ENCODE data around the gene ACBD4.
A peak's percentile ranks its signal among the peaks of the same experiment; 100 is the strongest.

The ACBD4 gene

GRCh38 chr17:45117334-45117733 is 18.2 kb upstream of the ACBD4 start:
- WGBS, 2 donors (ENCODE audit: extremely low coverage in 2 of 2, insufficient read length in 2 of 2, insufficient replicate concordance in 1 of 2), result no CpG with 5 or more reads among the region's 4 CpGs
- peaks cover 0 to 2% of the 10 kb centered on the region in 2 donors for H3K9me3 ChIP-seq (replicated peaks in 1 of 2; ENCODE audit: control insufficient read depth in 2 of 2, insufficient read depth in 1 of 2, low read depth in 1 of 2, low read length in 2 of 2)

GRCh38 chr17:45117848-45118646 is 17.4 kb upstream of the ACBD4 start:
- Histone ChIP-seq H3K36me3 (replicated peaks in 1 of 2; ENCODE audit: control insufficient read depth in 2 of 2, insufficient read depth in 2 of 2, low read length in 2 of 2) (no peaks in the 10 kb centered on the region), H2BK5ac (ENCODE audit: low read length) (no peak overlapping the region), H3K4me1 (ENCODE audit: control insufficient read depth in 2 of 2, insufficient read depth in 1 of 2, low read depth in 1 of 2, low read length in 2 of 2) (peaks cover 2 to 4% of the 10 kb centered on the region in 2 donors), H4K8ac (ENCODE audit: low read depth, low read length) (no peak overlapping the region), H2BK12ac (ENCODE audit: low read length) (no peak overlapping the region), H3K18ac (ENCODE audit: low read length) (peak overlapping the region; percentile 28), H3K27ac (replicated peaks; ENCODE audit: low read length) (no peak overlapping the region), H2AFZ (ENCODE audit: low read length) (no peak overlapping the region), H3K4me3 (ENCODE audit: low read length in 2 of 2) (no peak overlapping the region), H3K14ac (ENCODE audit: low read length) (peak overlapping the region; percentile 98), H3K79me1 (ENCODE audit: low read depth, low read length) (peaks cover 2% of the 10 kb centered on the region), H3K4me2 (ENCODE audit: insufficient read depth, low read length, poor library complexity, severe bottlenecking) (no peak overlapping the region), H3K27me3 (ENCODE audit: control insufficient read depth in 3 of 3, insufficient read depth in 3 of 3, low read depth in 1 of 3, low read length in 3 of 3) (no peaks in the 10 kb centered on the region), H2BK120ac (ENCODE audit: low read depth, low read length) (peak overlapping the region; percentile 72), H3K23ac (ENCODE audit: low read depth, low read length, poor library complexity) (no peak overlapping the region), H4K91ac (ENCODE audit: low read depth, low read length, poor library complexity) (no peak overlapping the region), H2BK15ac (ENCODE audit: low read length) (no peak overlapping the region), H3K4ac (ENCODE audit: low read length) (no peak overlapping the region), H3K9ac (ENCODE audit: low read depth, low read length, poor library complexity) (no peak overlapping the region), H3K9me3 (replicated peaks in 1 of 2; ENCODE audit: control insufficient read depth in 2 of 2, insufficient read depth in 1 of 2, low read depth in 1 of 2, low read length in 2 of 2) (no peaks in the 10 kb centered on the region), H2AK5ac (ENCODE audit: low read depth, low read length) (no peak overlapping the region)
- no CpG with 5 or more reads among the region's 20 CpGs for WGBS, 2 donors (ENCODE audit: extremely low coverage in 2 of 2, insufficient read length in 2 of 2, insufficient replicate concordance in 1 of 2)
- DNase-seq (ENCODE audit: low spot score), result no peak

More at GRCh38 chr17:45117334-45117733, 18.2 kb upstream of the ACBD4 start:
- no peak overlapping the region for H3K23ac ChIP-seq (ENCODE audit: low read depth, low read length, poor library complexity)
- H3K4me1 ChIP-seq (ENCODE audit: control insufficient read depth in 2 of 2, insufficient read depth in 1 of 2, low read depth in 1 of 2, low read length in 2 of 2), result peaks cover under 1 to 4% of the 10 kb centered on the region in 2 donors
- H4K91ac ChIP-seq (ENCODE audit: low read depth, low read length, poor library complexity), result no peak overlapping the region
- H3K4me3 ChIP-seq (ENCODE audit: low read length in 2 of 2), result no peak overlapping the region
- H3K79me1 ChIP-seq (ENCODE audit: low read depth, low read length), result peaks cover 2% of the 10 kb centered on the region
- H3K14ac ChIP-seq (ENCODE audit: low read length), result no peak overlapping the region
- H3K27ac ChIP-seq (replicated peaks; ENCODE audit: low read length), result no peak overlapping the region
- no peaks in the 10 kb centered on the region for H3K36me3 ChIP-seq (replicated peaks in 1 of 2; ENCODE audit: control insufficient read depth in 2 of 2, insufficient read depth in 2 of 2, low read length in 2 of 2)
- H3K4me2 ChIP-seq (ENCODE audit: insufficient read depth, low read length, poor library complexity, severe bottlenecking), result no peak overlapping the region
- H3K4ac ChIP-seq (ENCODE audit: low read length), result no peak overlapping the region
- H2BK120ac ChIP-seq (ENCODE audit: low read depth, low read length), result no peak overlapping the region
- H4K8ac ChIP-seq (ENCODE audit: low read depth, low read length), result no peak overlapping the region
- no peak overlapping the region for H3K18ac ChIP-seq (ENCODE audit: low read length)
- no peak overlapping the region for H3K9ac ChIP-seq (ENCODE audit: low read depth, low read length, poor library complexity)
- no peak overlapping the region for H2BK5ac ChIP-seq (ENCODE audit: low read length)
- no peak overlapping the region for H2AK5ac ChIP-seq (ENCODE audit: low read depth, low read length)
- DNase-seq (ENCODE audit: low spot score), result no peak
- no peak overlapping the region for H2AFZ ChIP-seq (ENCODE audit: low read length)
- H2BK12ac ChIP-seq (ENCODE audit: low read length), result no peak overlapping the region
- H3K27me3 ChIP-seq (ENCODE audit: control insufficient read depth in 3 of 3, insufficient read depth in 3 of 3, low read depth in 1 of 3, low read length in 3 of 3), result no peaks in the 10 kb centered on the region
- H2BK15ac ChIP-seq (ENCODE audit: low read length), result no peak overlapping the region

GRCh38 chr17:45118691-45119090 is 16.8 kb upstream of the ACBD4 start:
- Histone ChIP-seq H3K14ac (ENCODE audit: low read length) (no peak overlapping the region), H3K4me1 (ENCODE audit: control insufficient read depth in 2 of 2, insufficient read depth in 1 of 2, low read depth in 1 of 2, low read length in 2 of 2) (peaks cover 4% of the 10 kb centered on the region in 2 donors), H3K23ac (ENCODE audit: low read depth, low read length, poor library complexity) (no peak overlapping the region), H3K27me3 (ENCODE audit: control insufficient read depth in 3 of 3, insufficient read depth in 3 of 3, low read depth in 1 of 3, low read length in 3 of 3) (no peaks in the 10 kb centered on the region), H3K4me3 (ENCODE audit: low read length in 2 of 2) (no peak overlapping the region), H3K9ac (ENCODE audit: low read depth, low read length, poor library complexity) (no peak overlapping the region), H3K4ac (ENCODE audit: low read length) (no peak overlapping the region), H2BK120ac (ENCODE audit: low read depth, low read length) (no peak overlapping the region), H2BK5ac (ENCODE audit: low read length) (no peak overlapping the region), H2AK5ac (ENCODE audit: low read depth, low read length) (no peak overlapping the region), H4K8ac (ENCODE audit: low read depth, low read length) (no peak overlapping the region), H3K9me3 (replicated peaks in 1 of 2; ENCODE audit: control insufficient read depth in 2 of 2, insufficient read depth in 1 of 2, low read depth in 1 of 2, low read length in 2 of 2) (no peaks in the 10 kb centered on the region), H2BK12ac (ENCODE audit: low read length) (no peak overlapping the region), H4K91ac (ENCODE audit: low read depth, low read length, poor library complexity) (no peak overlapping the region), H2AFZ (ENCODE audit: low read length) (no peak overlapping the region), H3K4me2 (ENCODE audit: insufficient read depth, low read length, poor library complexity, severe bottlenecking) (no peak overlapping the region), H2BK15ac (ENCODE audit: low read length) (no peak overlapping the region), H3K79me1 (ENCODE audit: low read depth, low read length) (peaks cover 2% of the 10 kb centered on the region), H3K27ac (replicated peaks; ENCODE audit: low read length) (no peak overlapping the region), H3K36me3 (replicated peaks in 1 of 2; ENCODE audit: control insufficient read depth in 2 of 2, insufficient read depth in 2 of 2, low read length in 2 of 2) (no peaks in the 10 kb centered on the region), H3K18ac (ENCODE audit: low read length) (no peak overlapping the region)
- WGBS, 2 donors (ENCODE audit: extremely low coverage in 2 of 2, insufficient read length in 2 of 2, insufficient replicate concordance in 1 of 2), result no CpG with 5 or more reads among the region's 23 CpGs
- no peak for DNase-seq (ENCODE audit: low spot score)

DNA sequence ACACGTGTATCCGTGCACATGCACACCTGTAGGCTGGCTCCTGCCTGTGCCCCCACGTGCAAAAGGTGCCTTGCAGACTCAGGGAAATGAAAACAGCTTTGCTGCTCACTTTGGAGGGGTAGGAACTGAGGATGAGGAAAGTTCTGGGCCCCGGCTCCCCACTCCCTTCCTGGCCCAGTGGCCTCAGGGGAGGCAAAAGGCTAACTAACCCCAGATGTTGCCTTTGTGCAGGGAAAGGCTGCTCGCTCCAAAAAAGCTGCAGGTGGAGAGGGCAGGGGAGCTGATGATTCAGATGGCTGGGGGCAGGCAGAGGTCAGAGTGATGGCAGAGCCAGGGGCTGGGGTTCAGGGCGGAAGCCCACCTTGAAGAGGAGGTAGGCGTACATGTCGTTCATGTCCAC is 15.5 kb upstream of the ACBD4 start:
- Histone ChIP-seq H2AK5ac (ENCODE audit: low read depth, low read length) (no peak overlapping the region), H3K36me3 (replicated peaks in 1 of 2; ENCODE audit: control insufficient read depth in 2 of 2, insufficient read depth in 2 of 2, low read length in 2 of 2) (no peaks in the 10 kb centered on the region), H2BK120ac (ENCODE audit: low read depth, low read length) (no peak overlapping the region), H4K91ac (ENCODE audit: low read depth, low read length, poor library complexity) (no peak overlapping the region), H3K9me3 (replicated peaks in 1 of 2; ENCODE audit: control insufficient read depth in 2 of 2, insufficient read depth in 1 of 2, low read depth in 1 of 2, low read length in 2 of 2) (no peaks in the 10 kb centered on the region), H3K9ac (ENCODE audit: low read depth, low read length, poor library complexity) (no peak overlapping the region), H3K14ac (ENCODE audit: low read length) (no peak overlapping the region), H3K4me2 (ENCODE audit: insufficient read depth, low read length, poor library complexity, severe bottlenecking) (no peak overlapping the region), H2BK5ac (ENCODE audit: low read length) (no peak overlapping the region), H3K27ac (replicated peaks; ENCODE audit: low read length) (no peak overlapping the region), H3K27me3 (ENCODE audit: control insufficient read depth in 3 of 3, insufficient read depth in 3 of 3, low read depth in 1 of 3, low read length in 3 of 3) (no peaks in the 10 kb centered on the region), H3K4me3 (ENCODE audit: low read length in 2 of 2) (no peak overlapping the region), H2AFZ (ENCODE audit: low read length) (no peak overlapping the region), H3K79me1 (ENCODE audit: low read depth, low read length) (peaks cover 2% of the 10 kb centered on the region), H3K4me1 (ENCODE audit: control insufficient read depth in 2 of 2, insufficient read depth in 1 of 2, low read depth in 1 of 2, low read length in 2 of 2) (peaks cover 5 to 11% of the 10 kb centered on the region in 2 donors), H3K23ac (ENCODE audit: low read depth, low read length, poor library complexity) (no peak overlapping the region), H4K8ac (ENCODE audit: low read depth, low read length) (no peak overlapping the region), H3K18ac (ENCODE audit: low read length) (no peak overlapping the region), H2BK12ac (ENCODE audit: low read length) (no peak overlapping the region), H3K4ac (ENCODE audit: low read length) (no peak overlapping the region), H2BK15ac (ENCODE audit: low read length) (no peak overlapping the region)
- DNase-seq (ENCODE audit: low spot score), result no peak
- WGBS, 2 donors (ENCODE audit: extremely low coverage in 2 of 2, insufficient read length in 2 of 2, insufficient replicate concordance in 1 of 2), result no CpG with 5 or more reads among the region's 8 CpGs
